GM21526 (cell line): ENCODE measurements around the gene ARL5A.

Source experiments
- ATAC-seq: cut with Tn5 transposase; IDR thresholded peaks from one replicate; pipeline ENCODE4 v1.9.1; 2021; ENCODE audit warnings: moderate library complexity; ENCODE audit not compliant: unreplicated experiment, low FRiP score

Gene ARL5A

DNA sequence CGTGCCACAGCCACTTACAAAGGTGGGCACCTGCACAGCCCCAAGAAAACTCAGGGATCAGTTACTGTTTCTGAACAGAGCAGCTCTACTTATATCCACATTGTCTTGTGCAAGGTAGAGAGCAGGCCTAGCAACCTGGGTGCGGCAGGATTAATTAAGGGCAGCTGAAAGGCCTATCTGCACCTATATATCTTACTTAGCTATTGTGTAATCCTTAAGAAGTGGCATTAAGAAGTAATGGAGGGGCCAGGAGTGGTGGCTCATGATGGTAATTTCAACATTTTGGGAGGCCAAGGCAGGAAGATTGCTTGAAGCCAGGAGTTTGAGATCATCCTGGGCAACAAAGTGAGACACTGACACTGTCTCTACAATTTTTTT is 12.8 kb upstream of the ARL5A start:
- ATAC-seq = no peak

- peak; percentile 99 for ATAC-seq
Observed at GRCh38 chr2:151840216-151841046, 12.2 kb upstream of the ARL5A start.

DNA sequence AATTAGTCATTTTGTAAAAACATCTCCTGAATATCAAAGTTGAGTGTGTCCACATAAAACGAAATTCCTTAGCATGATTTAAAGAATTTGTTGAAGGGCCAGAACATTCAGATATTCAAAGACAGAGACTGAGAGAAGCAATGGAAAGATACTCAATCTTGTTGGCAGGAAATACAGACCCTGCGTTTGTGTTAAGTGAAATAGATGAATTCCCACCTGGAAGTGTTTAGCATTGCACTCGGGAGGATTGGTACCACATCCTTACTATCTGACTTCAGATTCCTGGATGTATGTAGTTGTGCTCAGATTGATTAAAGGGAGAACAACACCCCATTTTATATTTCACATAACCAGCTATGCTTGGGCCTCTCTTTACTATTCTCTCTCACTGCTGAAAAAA is 9.7 kb upstream of the ARL5A start:
- no peak for ATAC-seq

- peak; percentile 84 for ATAC-seq
Observed at GRCh38 chr2:151833984-151834383, 5.8 kb upstream of the ARL5A start.

DNA sequence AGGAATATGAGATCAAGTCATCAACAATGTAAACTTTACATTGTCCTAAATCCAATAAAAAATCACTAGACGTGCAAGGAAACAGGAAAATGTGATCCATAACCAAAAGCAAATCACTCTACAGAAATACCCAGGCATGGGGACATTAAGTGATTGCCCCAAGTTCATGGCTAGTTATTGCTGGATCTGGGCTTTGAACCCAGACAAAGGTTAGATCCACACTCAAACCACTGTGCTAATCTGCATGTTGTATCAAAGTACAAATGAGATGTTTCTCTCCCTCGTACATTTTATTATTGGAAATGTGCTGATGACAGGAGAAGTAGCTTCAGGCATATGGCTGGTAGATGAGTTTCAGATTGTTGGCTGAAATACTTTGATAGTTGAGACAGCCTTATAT is 2.7 kb upstream of the ARL5A start:
- ATAC-seq = no peak

GRCh38 chr2:151828890-151829324 is 686 bp upstream of the ARL5A start:
- no peak for ATAC-seq

DNA sequence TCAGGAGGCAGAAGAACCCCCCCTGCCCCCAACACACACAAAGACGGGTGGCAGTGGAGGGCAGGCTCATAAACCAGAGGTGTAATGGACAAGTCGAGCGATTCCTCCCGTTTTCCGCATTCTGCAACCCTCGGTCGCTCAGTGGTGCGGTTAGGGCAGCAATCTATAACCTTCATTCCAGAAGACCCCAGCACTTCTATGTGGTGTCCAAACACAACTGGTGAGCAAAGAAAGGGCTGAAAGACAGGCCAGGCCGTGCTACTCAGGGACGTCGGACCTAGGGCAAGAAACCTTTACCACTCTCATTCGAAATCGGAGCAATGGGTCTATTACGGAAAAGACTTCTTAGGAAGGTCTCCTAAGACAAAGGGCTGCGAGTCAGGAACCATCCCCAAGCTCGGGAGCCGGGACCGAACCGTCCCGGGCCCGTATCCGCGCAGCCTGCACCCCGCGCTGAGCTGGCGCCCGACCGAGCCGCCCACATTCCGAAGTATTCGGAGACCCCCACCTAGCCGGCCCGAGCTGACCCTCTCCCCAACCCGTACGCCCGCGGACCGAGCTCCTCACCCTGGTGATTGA is 568 bp downstream of the ARL5A start:
- peak; percentile 22 for ATAC-seq

DNA sequence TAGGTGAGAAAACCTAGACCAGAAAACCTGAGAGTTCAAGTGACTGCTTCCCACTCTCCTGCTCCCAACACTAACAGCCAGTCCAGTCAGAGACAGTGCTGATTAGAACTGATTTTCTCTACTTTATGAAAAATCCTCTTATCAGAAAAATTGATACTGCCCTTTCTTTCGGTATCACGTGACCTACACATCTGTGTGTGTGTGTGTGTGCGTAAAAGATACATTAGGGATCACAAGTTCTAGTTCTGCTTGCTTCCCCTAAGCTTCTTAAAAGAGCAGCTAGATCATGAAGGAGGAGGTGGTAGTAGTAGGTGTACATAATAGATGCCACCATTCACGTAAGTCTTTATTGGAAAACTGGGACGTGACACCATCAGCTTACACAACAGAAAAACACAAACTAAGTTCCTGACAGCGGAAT is 1.5 kb downstream of the ARL5A start:
- ATAC-seq = no peak

GRCh38 chr2:151824886-151825285 is 3.3 kb downstream of the ARL5A start:
- ATAC-seq = no peak

GRCh38 chr2:151823651-151824050 is 4.6 kb downstream of the ARL5A start:
- ATAC-seq = no peak

DNA sequence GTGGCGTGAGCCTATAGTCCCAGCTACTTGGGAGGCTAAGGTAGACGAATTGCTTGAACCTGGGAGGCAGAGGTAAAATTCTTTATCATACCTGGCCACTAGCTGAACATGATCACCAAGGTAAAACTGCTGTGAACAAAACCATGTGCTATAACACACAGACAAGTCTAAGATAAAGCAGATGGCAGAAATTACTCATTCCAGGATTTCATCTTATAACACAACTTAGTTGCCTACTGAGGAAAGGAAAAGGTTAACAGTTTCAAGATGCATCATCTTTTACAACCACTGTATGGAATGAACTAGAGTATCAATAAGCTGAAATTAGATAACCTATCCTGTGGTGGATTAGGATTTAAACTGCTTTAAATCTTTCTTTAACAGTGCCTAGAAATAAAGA is 8.3 kb downstream of the ARL5A start:
- ATAC-seq = peak; percentile 47

GRCh38 chr2:151817929-151818328 is 10.3 kb downstream of the ARL5A start:
- ATAC-seq = no peak

DNA sequence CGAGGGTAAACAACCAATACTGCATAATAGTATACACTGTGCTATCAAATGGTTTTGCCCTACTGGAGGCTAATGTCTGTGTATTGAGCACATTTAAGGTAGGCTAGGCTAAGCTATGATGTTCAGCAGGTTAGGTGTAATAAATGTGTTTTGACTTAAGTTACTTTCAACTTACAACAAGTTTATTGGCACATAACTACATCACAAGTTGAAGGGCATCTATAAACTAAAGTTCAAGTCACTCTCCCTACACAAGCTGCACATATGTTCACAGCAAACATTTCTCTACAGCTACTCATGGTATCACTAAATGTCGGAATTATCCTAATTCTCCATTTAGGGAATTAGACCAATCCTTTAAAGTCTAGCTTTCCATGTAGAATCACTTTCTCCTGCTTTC is 11.4 kb downstream of the ARL5A start:
- no peak for ATAC-seq

DNA sequence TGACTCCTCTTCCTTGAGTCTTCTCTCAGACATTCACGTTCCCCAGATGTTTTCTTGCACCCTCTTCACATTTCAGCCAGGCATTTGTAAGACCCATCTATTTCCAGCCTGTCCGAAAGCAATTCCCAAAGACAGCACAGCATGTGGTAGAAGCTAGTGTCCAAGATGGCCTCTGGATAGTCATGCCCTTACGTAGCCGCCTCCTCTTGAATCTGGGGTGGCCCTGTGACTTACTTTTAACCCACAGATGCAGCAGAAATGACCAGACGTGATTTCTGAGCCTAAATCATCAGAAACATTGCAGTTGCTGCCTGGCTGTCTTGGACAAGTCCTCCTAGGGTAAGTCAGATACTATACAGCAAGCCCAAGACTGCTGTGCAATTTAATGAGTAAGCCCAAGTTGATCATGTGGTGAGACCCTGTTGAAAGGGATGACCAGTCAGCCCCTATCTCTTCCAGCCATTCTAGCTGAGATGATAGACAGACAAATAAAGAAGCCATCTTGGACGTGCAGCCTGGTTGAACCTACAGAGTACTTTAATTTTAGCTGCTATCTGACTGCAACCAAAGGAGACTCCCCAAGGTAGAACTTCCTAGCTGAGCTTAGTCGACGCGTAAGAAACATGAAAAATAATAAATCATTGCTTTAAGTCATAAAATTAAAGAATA is 12.3 kb downstream of the ARL5A start:
- no peak for ATAC-seq

- no peak for ATAC-seq
Observed at GRCh38 chr2:151810489-151810888, 17.7 kb downstream of the ARL5A start.

GRCh38 chr2:151809073-151809383 is 19.2 kb downstream of the ARL5A start:
- no peak for ATAC-seq

DNA sequence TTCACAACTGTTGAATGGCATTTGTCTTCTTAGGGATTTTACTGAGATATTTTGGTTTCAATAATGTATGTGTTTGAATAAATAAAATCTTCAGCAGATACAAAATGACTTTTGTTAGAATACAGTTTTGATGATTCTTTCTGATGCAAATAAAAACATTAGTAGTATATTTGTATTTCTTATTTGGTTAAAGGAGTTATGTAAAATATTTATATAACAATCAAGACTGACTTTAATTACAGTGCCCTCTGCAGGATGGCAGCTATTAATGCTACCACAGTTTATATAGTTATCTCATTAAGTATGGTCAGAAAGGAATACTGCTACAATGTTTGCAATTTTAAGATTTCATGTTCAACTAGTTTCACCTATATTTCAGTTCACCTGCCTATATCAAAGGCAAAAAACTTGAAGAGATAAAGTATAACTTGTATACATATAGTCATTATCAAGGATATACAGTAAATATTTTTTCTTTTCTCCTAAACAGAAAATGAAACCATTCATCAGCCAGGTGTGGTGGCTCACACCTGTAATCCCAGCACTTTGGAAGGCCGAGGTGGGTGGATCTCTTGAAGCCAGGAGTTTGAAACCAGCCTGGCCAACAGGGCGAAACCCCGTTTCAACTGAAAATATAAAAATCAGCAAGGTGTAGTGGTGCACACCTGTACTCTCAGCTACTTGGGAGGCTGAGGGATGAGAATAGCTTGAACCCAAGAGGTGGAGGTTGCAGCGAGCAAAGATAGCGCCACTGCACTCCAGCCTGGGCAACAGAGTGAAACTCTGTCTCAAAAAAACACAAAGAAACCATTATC is 19.8 kb downstream of the ARL5A start:
- no peak for ATAC-seq

DNA sequence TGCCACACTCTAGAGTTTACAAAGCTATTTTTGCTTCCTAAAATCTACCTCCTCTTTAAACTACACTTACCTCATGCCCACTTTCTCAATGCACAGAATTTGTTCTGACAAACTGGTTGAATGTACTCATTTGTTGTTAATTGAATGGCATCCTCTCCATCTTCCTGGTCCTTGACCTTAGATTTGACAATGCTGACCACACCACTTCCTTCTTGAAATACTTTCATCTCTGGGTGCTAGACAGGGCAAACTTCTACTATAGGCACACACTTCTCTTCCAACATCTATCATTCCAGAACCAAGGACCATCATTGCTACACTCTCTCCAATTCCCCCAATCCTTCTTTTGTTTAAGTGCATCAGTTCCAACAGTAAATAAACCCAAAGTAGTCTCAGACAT is 22.3 kb downstream of the ARL5A start:
- ATAC-seq = no peak

DNA sequence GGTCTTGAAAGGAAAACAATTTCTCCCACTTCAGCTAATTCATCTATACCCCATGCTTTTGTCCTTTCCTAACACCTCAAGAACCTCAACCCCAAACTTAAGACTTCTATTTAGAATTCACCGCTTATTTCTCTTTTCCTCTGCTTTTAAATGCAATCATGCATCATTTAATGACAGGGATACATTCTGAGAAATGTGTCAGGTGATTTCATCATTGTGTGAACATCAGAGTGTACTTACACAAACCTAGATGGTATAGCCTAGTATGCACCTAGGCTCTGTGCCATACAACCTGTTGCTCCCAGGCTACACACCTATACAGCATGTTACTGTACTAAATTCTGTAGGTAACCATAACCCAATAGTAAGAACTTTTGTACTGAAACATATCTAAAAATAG is 22.9 kb downstream of the ARL5A start:
- ATAC-seq = no peak

DNA sequence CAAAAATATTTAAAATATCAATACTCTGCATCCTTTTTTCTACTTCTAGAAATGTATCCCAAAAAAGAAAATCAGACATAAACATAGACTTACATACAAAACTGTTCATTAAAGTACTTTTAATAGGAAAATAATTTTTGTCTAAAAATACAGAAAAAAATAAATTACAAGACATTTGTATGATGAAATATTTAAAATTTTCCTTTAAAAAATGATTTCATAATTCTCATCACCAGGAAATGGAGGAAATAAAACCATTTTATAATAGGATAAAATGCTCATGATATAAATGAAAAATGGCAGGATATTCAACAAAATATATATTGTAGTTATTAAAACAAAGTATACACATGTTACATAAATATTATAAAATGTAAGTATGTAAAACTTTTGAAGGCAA is 24.4 kb downstream of the ARL5A start:
- ATAC-seq = no peak

GRCh38 chr2:151802315-151802714 is 25.9 kb downstream of the ARL5A start:
- ATAC-seq = no peak
